GM19467 (cell line): ENCODE results near the gene ERV3-1.
A peak's percentile ranks its signal among the peaks of the same experiment; 100 is the strongest.
"Not testable (repeated sequence)": the region's sequence is repeated elsewhere in the genome, so short reads cannot be mapped to it uniquely, and the experiment has no call there.

Experiments
- ATAC-seq: cut with Tn5 transposase; IDR thresholded peaks from one replicate; pipeline ENCODE4 v1.9.1; 2021; ENCODE audit warnings: mild to moderate bottlenecking, moderate library complexity; ENCODE audit not compliant: unreplicated experiment

The ERV3-1 gene

DNA sequence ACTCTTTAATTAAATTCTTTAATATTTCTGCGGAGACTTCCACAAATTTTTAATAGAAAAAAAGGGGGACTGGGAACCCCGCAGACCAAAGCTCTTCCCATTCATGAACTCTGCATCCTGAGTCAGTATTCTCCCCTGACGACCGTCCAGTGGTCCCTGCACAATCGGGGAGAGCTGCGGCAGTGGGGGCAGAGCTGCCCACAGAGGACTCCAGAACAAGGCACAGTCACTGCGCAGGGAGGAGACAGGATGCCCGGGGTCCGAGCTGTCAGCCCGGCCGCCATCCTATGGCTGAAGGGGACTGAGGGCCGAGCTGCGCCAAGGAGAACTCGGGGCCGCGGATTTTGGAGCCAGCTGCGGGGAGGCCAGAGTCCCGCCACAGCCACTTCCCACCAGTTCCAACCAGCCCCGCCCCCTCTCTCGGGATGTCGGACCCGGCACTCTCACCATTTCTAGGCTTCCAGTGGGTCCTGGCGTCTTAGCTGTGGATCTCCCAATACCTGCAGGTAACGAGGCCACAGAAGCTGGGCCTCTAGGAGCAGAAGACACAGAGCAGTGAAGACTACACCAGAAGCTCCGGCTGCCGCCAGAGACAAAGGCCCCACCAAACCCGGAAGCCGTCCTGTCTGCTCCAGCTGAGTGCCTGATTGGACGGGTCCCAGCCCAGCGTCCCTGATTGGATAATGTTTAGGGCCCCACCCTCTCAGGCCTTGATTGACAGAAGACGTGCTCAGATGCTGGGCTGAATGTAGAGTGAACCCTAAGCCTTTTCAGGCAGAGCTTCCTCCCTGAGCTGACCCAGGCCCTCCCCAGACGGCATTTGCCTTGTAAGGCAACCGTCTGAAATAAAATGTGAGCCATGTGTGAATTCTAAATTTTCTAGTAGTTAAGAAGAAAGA, at the start of gene ERV3-1:
ERV3-1 (minus strand) TSS at position 594 of the 899 bp plus-strand sequence. CDS start 13,661 bp downstream, outside the sequence.
- peak; percentile 100 for ATAC-seq

DNA sequence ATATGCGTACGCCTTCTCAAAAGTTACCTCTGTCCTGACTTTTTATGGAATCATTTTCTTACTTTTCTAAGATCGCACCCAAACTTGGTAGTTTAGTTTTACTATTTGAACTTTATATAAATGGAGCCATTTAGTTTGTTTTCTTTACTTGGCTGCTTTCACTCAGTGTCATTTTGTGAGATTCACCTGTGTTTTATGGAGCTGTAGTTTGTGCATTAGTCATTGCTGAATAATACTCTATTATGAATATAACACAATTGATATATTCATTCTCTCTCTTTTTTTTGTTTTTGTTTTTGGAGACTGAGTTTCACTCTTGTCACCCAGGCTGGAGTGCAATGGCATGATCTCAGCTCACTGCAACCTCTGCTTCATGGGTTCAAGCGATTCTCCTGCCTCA, 49.3 kb upstream of the ERV3-1 start:
- not testable (repeated sequence) for ATAC-seq

DNA sequence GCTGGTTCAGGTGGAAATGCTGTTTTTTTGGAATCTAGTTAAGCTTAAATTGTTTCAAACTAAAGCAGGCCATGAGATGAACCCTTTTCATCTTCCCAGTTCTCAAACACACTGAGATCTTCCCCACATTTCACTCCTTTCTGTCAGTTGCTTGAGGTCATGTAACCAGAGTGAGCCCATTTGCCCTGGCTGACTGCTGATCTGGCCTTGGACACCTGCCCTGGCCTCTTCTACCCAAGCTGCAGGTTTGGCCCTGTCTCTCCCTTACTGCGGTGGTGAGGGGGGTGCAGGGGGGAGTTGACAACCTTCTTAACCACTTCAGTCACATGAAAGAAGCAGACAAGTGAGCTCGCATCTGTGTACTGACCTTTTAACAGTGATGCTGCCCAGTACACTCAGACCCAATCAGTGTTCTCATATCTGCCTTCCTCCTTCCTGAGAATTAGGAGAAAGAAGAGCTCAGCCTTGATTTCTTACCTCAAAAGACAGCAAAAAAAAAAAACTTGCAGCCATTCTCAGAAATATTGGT, 48.0 kb upstream of the ERV3-1 start:
- not testable (repeated sequence) for ATAC-seq

GRCh38 chr7:65051654-65052053, 45.2 kb upstream of the ERV3-1 start:
- not testable (repeated sequence) for ATAC-seq

- ATAC-seq, result not testable (repeated sequence)
Observed at GRCh38 chr7:65051139-65051538, 44.7 kb upstream of the ERV3-1 start.

DNA sequence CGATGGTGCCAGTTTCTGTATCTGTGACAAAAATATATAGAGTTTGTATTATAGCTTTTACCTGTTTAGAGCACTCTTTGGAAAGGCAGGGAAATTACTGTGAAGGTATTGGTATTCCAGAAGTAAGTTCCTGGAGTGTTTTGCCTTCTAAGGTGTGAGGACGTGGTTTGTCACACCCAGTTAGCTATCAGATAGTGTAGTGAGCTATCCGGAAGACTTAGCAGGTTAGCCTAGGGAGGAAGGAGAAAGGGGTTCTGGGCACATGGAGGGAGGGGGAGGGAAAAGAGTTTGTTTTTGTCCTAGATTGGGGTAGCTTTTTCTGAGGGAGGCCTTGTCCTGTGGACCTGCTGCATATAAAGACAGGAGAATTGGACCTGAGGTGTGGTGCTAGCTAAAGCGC, 39.8 kb upstream of the ERV3-1 start:
- not testable (repeated sequence) for ATAC-seq

GRCh38 chr7:65045589-65045988, 39.1 kb upstream of the ERV3-1 start:
- ATAC-seq, result not testable (repeated sequence)

DNA sequence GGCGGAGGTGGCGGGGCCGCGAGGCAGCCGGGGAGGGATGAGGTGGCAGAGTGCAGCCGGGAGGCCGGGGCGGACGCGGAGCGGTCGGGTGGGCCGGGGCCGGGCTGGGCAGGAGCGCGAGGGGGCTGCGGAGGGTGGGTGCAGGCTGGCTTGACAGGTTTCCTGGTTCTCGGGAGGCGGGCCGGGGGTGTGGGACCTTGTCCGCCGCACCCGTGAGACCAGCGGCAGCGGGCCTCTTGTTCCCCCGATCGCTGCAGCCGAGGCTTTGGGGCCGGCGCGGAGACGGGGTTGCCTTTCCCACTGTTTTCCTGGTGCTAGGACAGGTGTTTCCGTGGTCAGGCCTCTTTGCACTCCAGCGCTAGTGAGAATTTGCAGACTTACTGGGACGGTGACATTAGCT, 32.3 kb upstream of the ERV3-1 start:
- ATAC-seq, result peak; percentile 23

GRCh38 chr7:65037740-65038688, 31.5 kb upstream of the ERV3-1 start:
- ATAC-seq, result peak; percentile 93

GRCh38 chr7:65036526-65036925, 30.0 kb upstream of the ERV3-1 start:
- ATAC-seq, result not testable (repeated sequence)

- ATAC-seq, result not testable (repeated sequence)
Observed at GRCh38 chr7:65035469-65035868, 29.0 kb upstream of the ERV3-1 start.

DNA sequence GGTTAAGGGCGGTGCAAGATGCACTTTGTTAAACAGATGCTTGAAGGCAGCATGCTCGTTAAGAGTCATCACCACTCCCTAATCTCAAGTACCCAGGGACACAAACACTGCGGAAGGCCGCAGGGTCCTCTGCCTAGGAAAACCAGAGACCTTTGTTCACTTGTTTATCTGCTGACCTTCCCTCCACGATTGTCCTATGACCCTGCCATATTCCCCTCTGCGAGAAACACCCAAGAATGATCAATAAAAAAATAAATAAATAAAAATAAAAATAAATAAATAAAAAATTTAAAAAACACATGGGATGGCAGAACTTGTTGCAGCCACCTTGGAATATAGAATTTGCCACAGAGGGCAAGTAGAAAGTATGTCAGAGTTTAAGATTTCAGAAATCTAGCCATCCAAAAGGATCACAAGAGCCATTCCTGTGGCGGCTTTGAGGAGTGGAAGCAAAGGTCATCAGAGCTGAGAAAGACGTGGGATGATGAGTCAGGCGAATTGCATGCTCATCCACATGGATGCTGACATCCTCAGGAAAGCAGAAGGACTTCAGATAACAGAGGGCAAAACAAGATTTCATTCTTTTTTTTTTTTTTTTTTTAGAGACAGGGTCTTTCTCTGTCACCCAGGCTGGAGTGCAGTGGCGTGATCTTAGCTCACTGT, 27.8 kb upstream of the ERV3-1 start:
- ATAC-seq, result not testable (repeated sequence)

GRCh38 chr7:65033391-65033790, 26.9 kb upstream of the ERV3-1 start:
- ATAC-seq, result not testable (repeated sequence)

GRCh38 chr7:65025023-65025422, 18.5 kb upstream of the ERV3-1 start:
- ATAC-seq, result not testable (repeated sequence)

GRCh38 chr7:65020978-65021377, 14.5 kb upstream of the ERV3-1 start:
- ATAC-seq, result not testable (repeated sequence)

- ATAC-seq, result not testable (repeated sequence)
Observed at GRCh38 chr7:65009881-65010280, 3.4 kb upstream of the ERV3-1 start.

DNA sequence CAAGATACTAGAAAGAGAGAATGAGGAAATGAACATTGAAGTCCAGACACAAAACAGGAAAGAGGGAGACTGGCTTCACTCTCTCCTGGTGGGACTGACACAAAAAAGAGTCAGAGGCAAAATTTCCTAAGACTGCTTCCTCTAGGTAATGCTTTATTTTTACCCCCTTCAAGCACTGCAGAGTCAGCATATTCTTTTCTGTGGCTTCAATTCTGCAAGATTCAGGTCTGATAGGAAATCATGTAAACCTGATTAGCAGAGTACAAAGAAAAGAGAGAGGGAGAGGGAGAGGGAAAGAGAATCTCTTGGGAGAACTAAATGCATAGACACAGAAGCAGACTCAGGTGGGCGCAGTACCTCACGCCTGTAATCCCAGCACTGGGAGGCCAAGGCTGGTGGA, 2.9 kb upstream of the ERV3-1 start:
- not testable (repeated sequence) for ATAC-seq

GRCh38 chr7:65007036-65007435, 549 bp upstream of the ERV3-1 start:
- not testable (repeated sequence) for ATAC-seq

GRCh38 chr7:65004575-65004974, 1.9 kb downstream of the ERV3-1 start:
- no peak for ATAC-seq

DNA sequence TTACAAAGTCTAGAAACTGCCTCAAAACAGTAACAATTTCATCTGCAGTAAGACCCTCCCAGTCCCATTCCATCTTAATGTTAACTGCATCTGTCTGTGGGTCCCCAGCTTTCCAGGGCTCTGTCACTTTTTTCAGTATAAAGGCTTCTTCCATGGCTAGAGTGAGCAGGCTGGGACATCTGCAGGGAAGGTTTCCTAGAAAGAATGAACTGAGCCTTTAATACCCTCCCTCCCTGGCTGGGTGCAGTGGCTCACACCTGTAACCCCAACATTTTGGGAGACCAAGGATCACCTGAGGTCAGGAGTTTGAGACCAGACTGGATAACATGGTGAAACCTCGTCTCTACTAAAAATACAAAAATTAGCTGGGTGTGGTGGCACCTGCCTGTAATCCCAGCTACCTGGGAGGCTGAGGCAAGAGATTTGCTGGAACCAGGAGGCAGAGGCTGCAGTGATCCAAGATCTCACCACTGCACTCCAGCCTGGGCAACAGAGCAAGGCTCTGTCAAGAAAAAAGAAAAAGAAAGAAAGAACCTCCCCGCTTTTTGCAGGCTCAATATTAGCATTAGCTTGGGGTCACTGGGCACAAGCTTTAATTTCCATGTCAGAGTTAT, 3.4 kb downstream of the ERV3-1 start:
- no peak for ATAC-seq
